Colonic mucosa (tissue), 4 donors: ENCODE data around the gene KIF2C. TPM values are rescaled to one million over a fixed set of nuclear protein-coding genes. Genes with fewer than 3 reads are reported as not detected.

Experiments used
- DNase-seq: peaks from one replicate; pipeline ENCODE4 v3.0.0-alpha.2; 2020
- H3K27ac ChIP-seq: fragments of 200-600 bp; one replicate; pipeline ENCODE4 v1.8.0; 2021
- H3K27me3 ChIP-seq: fragments of 200-600 bp; one replicate; pipeline ENCODE4 v1.8.0; 2021
- H3K36me3 ChIP-seq: fragments of 200-600 bp; one replicate; pipeline ENCODE4 v1.8.0; 2021
- H3K4me1 ChIP-seq: fragments of 200-600 bp; one replicate; pipeline ENCODE4 v1.8.0; 2021; ENCODE audit warnings: mild to moderate bottlenecking
- H3K4me3 ChIP-seq: fragments of 200-600 bp; one replicate; pipeline ENCODE4 v1.8.0; 2021
- H3K9ac ChIP-seq, 2 donors: one replicate each; pipeline ENCODE4 v1.7.0; 2013; ENCODE audit warnings: control low read depth in 2 of 2, low read depth in 2 of 2, low read length in 2 of 2
- H3K9me3 ChIP-seq: fragments of 200-600 bp; one replicate; pipeline ENCODE4 v1.8.0; 2021
- CTCF ChIP-seq: fragments of 200-600 bp; IDR thresholded peaks from one replicate; pipeline ENCODE4 v1.8.0; 2022; ENCODE audit warnings: antibody characterized with exemption, mild to moderate bottlenecking
- intact Hi-C: fragments of 100-400 bp; cut with DNase I; formaldehyde crosslinking; loops from one replicate; pipeline ENCODE4 v1.14.1; 2022
- total RNA-seq, 2 donors: library from RNA; stranded (reverse); fragmentation: NEBNext Ultra II Directional in 1 of 2; extraction: Animal tissue kit (Norgen Biotek cat#: 25700) in 1 of 2; gene quantifications; one replicate each; pipeline ENCODE4 v1.2.1, GENCODE V29; 2021
- donor health status: healthy.
- donor health status: DM: no; HTN: no; CAD: no.
- donor health status: DM: no; HTN: no; CAD: no.

Gene KIF2C
- total RNA-seq, 2 donors from 2014 or later = 13.6 to 33.2 TPM

DNA sequence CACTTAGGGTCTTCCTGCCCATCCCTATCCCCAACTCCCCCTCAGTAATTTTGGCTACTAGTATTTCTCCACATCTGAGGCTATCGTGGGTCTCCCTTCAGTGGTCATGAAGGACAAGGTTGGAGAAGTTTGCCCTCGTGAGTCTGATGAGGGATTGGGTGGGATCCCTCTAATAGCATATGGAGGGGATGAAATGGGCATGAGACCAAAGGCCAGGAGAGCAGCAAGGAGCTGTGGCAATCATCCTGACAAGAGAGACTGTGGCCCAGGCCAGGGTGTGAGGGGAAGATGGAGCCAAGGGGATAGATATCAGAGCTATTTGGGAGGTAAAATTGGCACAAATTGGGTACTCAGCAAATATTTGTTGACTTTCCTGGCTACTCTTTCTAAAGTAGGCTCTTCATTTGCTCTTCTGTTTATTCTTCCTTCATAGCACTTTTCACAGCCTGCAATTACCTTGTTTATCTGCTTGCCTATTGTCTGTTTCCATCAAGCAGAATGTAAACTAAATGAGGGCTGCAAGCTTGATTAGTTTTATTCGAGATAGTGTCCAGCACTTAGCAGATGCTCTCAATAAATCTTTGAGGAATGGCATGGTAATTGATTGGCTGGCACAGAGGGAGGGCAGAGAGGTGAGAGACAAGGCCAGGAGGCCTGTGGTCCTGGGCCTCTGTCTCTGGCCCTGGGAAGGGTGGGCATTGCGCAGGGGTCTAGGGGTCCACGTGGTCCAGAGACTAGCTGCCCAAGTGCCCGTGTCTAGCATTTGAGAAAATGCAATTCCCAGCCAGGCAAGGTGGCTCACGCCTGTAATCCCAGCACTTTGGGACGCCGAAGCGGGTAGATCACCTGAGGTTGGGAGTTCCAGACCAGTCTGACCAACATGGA lies 59.1 kb downstream of the KIF2C start:
- intact Hi-C loops = no loop called here
- Histone ChIP-seq H3K4me1 (peaks cover 6% of the 10 kb centered on the region), H3K36me3 (no peaks in the 10 kb centered on the region), H3K27ac (no peak overlapping the region), H3K4me3 (no peak overlapping the region), H3K27me3 (no peaks in the 10 kb centered on the region), H3K9me3 (no peaks in the 10 kb centered on the region), H3K9ac (no peak overlapping the region)
- no peak for TF ChIP-seq CTCF
- no peak for DNase-seq

GRCh38 chr1:44799770-44800584 lies 60.3 kb downstream of the KIF2C start, which contains the start of gene PLK3:
Gene PLK3, plus strand, starts transcription at chr1:44800377. Its CDS starts 87 bp downstream, at chr1:44800464.
- Histone ChIP-seq H3K4me1 (peaks cover 6% of the 10 kb centered on the region), H3K27me3 (no peaks in the 10 kb centered on the region), H3K4me3 (peak within 1 kb of the TSS; percentile 79), H3K36me3 (peaks cover 5% of the 10 kb centered on the region), H3K9me3 (no peaks in the 10 kb centered on the region), H3K27ac (peak within 1 kb of the TSS; percentile 92), H3K9ac (peak within 1 kb of the TSS; percentile 82 to 99)
- peak; percentile 90 for TF ChIP-seq CTCF
- intact Hi-C loops = no loop called here
- DNase-seq = peak; percentile 99

GRCh38 chr1:44801491-44802305 lies 62.1 kb downstream of the KIF2C start:
- peaks cover 10% of the 10 kb centered on the region for H3K4me1 ChIP-seq
- H3K9me3 ChIP-seq = no peaks in the 10 kb centered on the region
- peak overlapping the region; percentile 38 to 55 for H3K9ac ChIP-seq
- peaks cover 13% of the 10 kb centered on the region for H3K36me3 ChIP-seq
- H3K27ac ChIP-seq = no peak overlapping the region
- no peak for DNase-seq
- H3K4me3 ChIP-seq = peak overlapping the region; percentile 79
- H3K27me3 ChIP-seq = no peaks in the 10 kb centered on the region
- intact Hi-C loops = no loop called here
- TF ChIP-seq CTCF = no peak

- Histone ChIP-seq H3K27ac (no peak overlapping the region), H3K4me1 (peaks cover 16% of the 10 kb centered on the region), H3K4me3 (no peak overlapping the region), H3K36me3 (peaks cover 13% of the 10 kb centered on the region), H3K9ac (peak overlapping the region; percentile 16 to 38), H3K9me3 (no peaks in the 10 kb centered on the region), H3K27me3 (no peaks in the 10 kb centered on the region)
- DNase-seq = no peak
- TF ChIP-seq CTCF = no peak
- intact Hi-C loops = no loop called here
These were observed 62.8 kb downstream of the KIF2C start for GRCh38 chr1:44802306-44803061.
